Measurements from ENCODE around the gene CCDC24.
A peak's percentile ranks its signal among the peaks of the same experiment; 100 is the strongest.

Gene CCDC24

GRCh38 chr1:43991476-43992231 is at the start of gene CCDC24:
TSS of gene CCDC24 (plus strand) at chr1:43991599. CDS start at chr1:43991879, 280 bp downstream.
- no peak for DNase-seq

GRCh38 chr1:43942411-43942810 is 49.0 kb upstream of the CCDC24 start:
- no peak for DNase-seq

GRCh38 chr1:43944860-43945259 is 46.5 kb upstream of the CCDC24 start:
- DNase-seq: no peak

- DNase-seq: no peak
Measured at GRCh38 chr1:43945674-43946235, 45.6 kb upstream of the CCDC24 start.

- DNase-seq: peak; percentile 83
Measured at GRCh38 chr1:43946236-43947060, 45.0 kb upstream of the CCDC24 start, which contains the start of gene IPO13. TSS of gene IPO13 (plus strand) at chr1:43946950. CDS start at chr1:43947601, 651 bp downstream.

- DNase-seq: no peak
Measured at GRCh38 chr1:43947061-43947873, 44.1 kb upstream of the CCDC24 start.

- DNase-seq: no peak
Measured at GRCh38 chr1:43947874-43948437, 43.4 kb upstream of the CCDC24 start.

GRCh38 chr1:43949678-43950077 is 41.7 kb upstream of the CCDC24 start:
- no peak for DNase-seq

- no peak for DNase-seq
Measured at GRCh38 chr1:43951021-43951985, 40.1 kb upstream of the CCDC24 start.

- no peak for DNase-seq
Measured at GRCh38 chr1:43952731-43953346, 38.6 kb upstream of the CCDC24 start.

GRCh38 chr1:43953361-43953760 is 38.0 kb upstream of the CCDC24 start:
- no peak for DNase-seq

GRCh38 chr1:43954036-43954435 is 37.4 kb upstream of the CCDC24 start:
- DNase-seq: no peak

- no peak for DNase-seq
Measured at GRCh38 chr1:43956234-43956633, 35.2 kb upstream of the CCDC24 start.

- DNase-seq: no peak
Measured at GRCh38 chr1:43957407-43958040, 33.9 kb upstream of the CCDC24 start.

- DNase-seq: no peak
Measured at GRCh38 chr1:43958351-43959255, 32.8 kb upstream of the CCDC24 start.

- DNase-seq: no peak
Measured at GRCh38 chr1:43960798-43961197, 30.6 kb upstream of the CCDC24 start.

GRCh38 chr1:43961692-43962091 is 29.7 kb upstream of the CCDC24 start:
- DNase-seq: no peak

- DNase-seq: no peak
Measured at GRCh38 chr1:43962324-43962723, 29.1 kb upstream of the CCDC24 start.

- no peak for DNase-seq
Measured at GRCh38 chr1:43963006-43963405, 28.4 kb upstream of the CCDC24 start.
